Neural cell (in vitro differentiated cells): ENCODE measurements around the gene CIDEA. TPM values are rescaled to one million over a fixed set of nuclear protein-coding genes. Genes with fewer than 3 reads are reported as not detected.

Source experiments
- H2AFZ ChIP-seq: fragments of 200-600, 300-800 bp; sonication (generic), shearing (Covaris generic); 2 replicates; pipeline ENCODE4 v1.6.0; 2014; ENCODE audit warnings: low read depth, mild to moderate bottlenecking, antibody characterized with exemption, low read length, moderate library complexity
- H3F3A ChIP-seq: fragments of 200-600 bp; shearing (Covaris generic); 2 replicates; pipeline ENCODE4 v1.6.1; 2016; ENCODE audit warnings: mild to moderate bottlenecking, moderate library complexity, mixed read lengths, antibody characterized with exemption, low read length; ENCODE audit not compliant: insufficient read depth, poor library complexity, severe bottlenecking
- H3K27ac ChIP-seq: fragments of 200-600, 300-800 bp; sonication (generic), shearing (Covaris generic); 2 replicates; pipeline ENCODE4 v1.5.1; 2014; ENCODE audit warnings: mild to moderate bottlenecking, low read length, moderate library complexity
- H3K27me3 ChIP-seq: fragments of 300-800, 200-600 bp; sonication (generic), shearing (Covaris generic); 2 replicates; pipeline ENCODE4 v1.6.0; 2014; ENCODE audit warnings: mild to moderate bottlenecking, low read depth, low read length, moderate library complexity; ENCODE audit not compliant: insufficient read depth
- H3K36me3 ChIP-seq: fragments of 300-800, 200-600 bp; sonication (generic), shearing (Covaris generic); 2 replicates; pipeline ENCODE4 v1.5.1; 2014; ENCODE audit warnings: mild to moderate bottlenecking, antibody characterized with exemption, low read length, moderate library complexity; ENCODE audit not compliant: insufficient read depth
- H3K4me2 ChIP-seq: fragments of 300-800, 200-600 bp; sonication (generic), shearing (Covaris generic); 2 replicates; pipeline ENCODE4 v1.6.0; 2014; ENCODE audit warnings: mild to moderate bottlenecking, low read length
- H3K4me3 ChIP-seq: fragments of 300-800, 200-600 bp; sonication (generic), shearing (Covaris generic); 2 replicates; pipeline ENCODE4 v1.5.1; 2014; ENCODE audit warnings: mild to moderate bottlenecking, low read length, moderate library complexity
- H3K79me2 ChIP-seq: fragments of 200-600 bp; shearing (Covaris generic); replicated peaks from 2 replicates; pipeline ENCODE4 v1.6.0; 2014; ENCODE audit warnings: mild to moderate bottlenecking, low read length, moderate library complexity; ENCODE audit not compliant: insufficient read depth
- H3K9ac ChIP-seq: fragments of 300-800, 200-600 bp; sonication (generic), shearing (Covaris generic); 2 replicates; pipeline ENCODE4 v1.6.1; 2016; ENCODE audit warnings: mild to moderate bottlenecking, low read length, mixed read lengths
- H3K9me2 ChIP-seq: fragments of 200-600 bp; shearing (Covaris generic); 2 replicates; pipeline ENCODE4 v1.6.1; 2016; ENCODE audit warnings: mild to moderate bottlenecking, low read length, mixed read lengths; ENCODE audit not compliant: insufficient read depth
- H3K9me3 ChIP-seq: fragments of 200-600, 300-800 bp; sonication (generic), shearing (Covaris generic); 2 replicates; pipeline ENCODE4 v1.6.1; 2016; ENCODE audit warnings: mild to moderate bottlenecking, mixed run types, low read length, moderate library complexity, mixed read lengths
- H4K20me1 ChIP-seq: fragments of 200-600 bp; shearing (Covaris generic); 2 replicates; pipeline ENCODE4 v1.6.1; 2016; ENCODE audit warnings: mild to moderate bottlenecking, mixed run types; ENCODE audit not compliant: insufficient read depth
- CTCF ChIP-seq: fragments of 450-650 bp; IDR thresholded peaks from 2 replicates; pipeline ENCODE4 v1.5.1; 2014; ENCODE audit warnings: antibody characterized with exemption, mild to moderate bottlenecking, moderate library complexity; ENCODE audit not compliant: poor library complexity, severe bottlenecking
- EP300 ChIP-seq: fragments of 450-650 bp; conservative IDR thresholded peaks from 2 replicates; pipeline ENCODE4 v1.6.1; 2014; ENCODE audit warnings: antibody characterized with exemption, mild to moderate bottlenecking, moderate library complexity; ENCODE audit not compliant: poor library complexity, severe bottlenecking
- EZH2 ChIP-seq: fragments of 200-600, 300-800 bp; shearing (Covaris generic), sonication (generic); IDR thresholded peaks from 2 replicates; pipeline ENCODE4 v1.6.1; 2014; ENCODE audit warnings: antibody characterized with exemption, low read length, borderline replicate concordance, mild to moderate bottlenecking; ENCODE audit not compliant: insufficient read depth, poor library complexity, severe bottlenecking
- MXI1 ChIP-seq: fragments of 450-650 bp; conservative IDR thresholded peaks from 2 replicates; pipeline ENCODE4 v1.6.1; 2014; ENCODE audit warnings: antibody characterized with exemption, mild to moderate bottlenecking; ENCODE audit not compliant: poor library complexity, severe bottlenecking
- POLR2AphosphoS5 ChIP-seq: IDR thresholded peaks from 2 replicates; pipeline ENCODE4 v1.6.1; 2012
- RAD21 ChIP-seq: fragments of 450-650 bp; conservative IDR thresholded peaks from 2 replicates; pipeline ENCODE4 v1.6.1; 2014; ENCODE audit warnings: antibody characterized with exemption, mild to moderate bottlenecking, moderate library complexity
- REST ChIP-seq: IDR thresholded peaks from 2 replicates; pipeline ENCODE4 v1.6.1; 2012; ENCODE audit warnings: borderline replicate concordance
- SMC3 ChIP-seq: fragments of 450-650 bp; conservative IDR thresholded peaks from 2 replicates; pipeline ENCODE4 v1.6.1; 2014; ENCODE audit warnings: antibody characterized with exemption, mild to moderate bottlenecking, moderate library complexity; ENCODE audit not compliant: poor library complexity
- TAF1 ChIP-seq: IDR thresholded peaks from 2 replicates; pipeline ENCODE4 v1.6.1; 2012; ENCODE audit warnings: low read depth
- polyA plus RNA-seq: library from polyadenylated mRNA; depleted of rRNA; stranded (reverse); fragments of >200 nt; gene quantifications from 2 replicates; pipeline ENCODE4 v1.2.3, GENCODE V29; 2014

Gene CIDEA
- polyA plus RNA-seq, 1 donor from 2014 or later: not detected

- Histone ChIP-seq H4K20me1 (no peaks in the 10 kb centered on the region), H3K9ac (no peak overlapping the region), H3K4me3 (no peak overlapping the region), H3K27ac (no peak overlapping the region), H3K9me3 (no peaks in the 10 kb centered on the region), H3K9me2 (no peaks in the 10 kb centered on the region), H3K27me3 (no peaks in the 10 kb centered on the region), H3K36me3 (no peaks in the 10 kb centered on the region), H2AFZ (no peak overlapping the region), H3K79me2 (no peaks in the 10 kb centered on the region), H3F3A (no peaks in the 10 kb centered on the region), H3K4me2 (no peak overlapping the region)
- no peak for TF ChIP-seq MXI1
- TF ChIP-seq EZH2: no peak
- no peak for TF ChIP-seq RAD21
- TF ChIP-seq EP300: no peak
- no peak for TF ChIP-seq REST
- no peak for TF ChIP-seq SMC3
- no peak for TF ChIP-seq POLR2AphosphoS5
- TF ChIP-seq TAF1: no peak
- no peak for TF ChIP-seq CTCF
Measured at GRCh38 chr18:12276736-12277554, 22.8 kb downstream of the CIDEA start.

- H3K79me2 ChIP-seq: no peaks in the 10 kb centered on the region
- no peaks in the 10 kb centered on the region for H3K9me2 ChIP-seq
- no peak overlapping the region for H3K27ac ChIP-seq
- no peaks in the 10 kb centered on the region for H3F3A ChIP-seq
- H3K27me3 ChIP-seq: no peaks in the 10 kb centered on the region
- no peaks in the 10 kb centered on the region for H3K36me3 ChIP-seq
- H2AFZ ChIP-seq: no peak overlapping the region
- no peak for TF ChIP-seq POLR2AphosphoS5
- TF ChIP-seq REST: no peak
- no peak for TF ChIP-seq SMC3
- TF ChIP-seq CTCF: no peak
- no peak for TF ChIP-seq TAF1
- no peak for TF ChIP-seq RAD21
- no peak for TF ChIP-seq EP300
- TF ChIP-seq EZH2: no peak
- no peak for TF ChIP-seq MXI1
- H3K9ac ChIP-seq: no peak overlapping the region
- no peak overlapping the region for H3K4me2 ChIP-seq
- no peaks in the 10 kb centered on the region for H3K9me3 ChIP-seq
- H4K20me1 ChIP-seq: no peaks in the 10 kb centered on the region
- H3K4me3 ChIP-seq: no peak overlapping the region
Measured at GRCh38 chr18:12278215-12278671, 24.1 kb downstream of the CIDEA start.
